Fibroblast of lung (primary cell): ENCODE results near the gene MRC2.

Experiments
- EZH2 ChIP-seq: IDR thresholded peaks from 2 replicates; pipeline ENCODE4 v1.5.1; 2012; ENCODE audit warnings: low read length, control low read depth, mild to moderate bottlenecking; ENCODE audit errors: missing control alignments
- TF ChIP-seq, protein P1 (sequence below), 2 donors: IDR thresholded peaks in 1 of 2; conservative IDR thresholded peaks in 1 of 2; 1 replicate in 1 of 2; 2 replicates in 1 of 2; pipeline ENCODE4 v1.5.1; 2011 to 2012; ENCODE audit warnings: low read length in 2 of 2, control low read depth in 1 of 2, inconsistent platforms in 1 of 2, low read depth in 1 of 2, mild to moderate bottlenecking in 1 of 2

DNA sequence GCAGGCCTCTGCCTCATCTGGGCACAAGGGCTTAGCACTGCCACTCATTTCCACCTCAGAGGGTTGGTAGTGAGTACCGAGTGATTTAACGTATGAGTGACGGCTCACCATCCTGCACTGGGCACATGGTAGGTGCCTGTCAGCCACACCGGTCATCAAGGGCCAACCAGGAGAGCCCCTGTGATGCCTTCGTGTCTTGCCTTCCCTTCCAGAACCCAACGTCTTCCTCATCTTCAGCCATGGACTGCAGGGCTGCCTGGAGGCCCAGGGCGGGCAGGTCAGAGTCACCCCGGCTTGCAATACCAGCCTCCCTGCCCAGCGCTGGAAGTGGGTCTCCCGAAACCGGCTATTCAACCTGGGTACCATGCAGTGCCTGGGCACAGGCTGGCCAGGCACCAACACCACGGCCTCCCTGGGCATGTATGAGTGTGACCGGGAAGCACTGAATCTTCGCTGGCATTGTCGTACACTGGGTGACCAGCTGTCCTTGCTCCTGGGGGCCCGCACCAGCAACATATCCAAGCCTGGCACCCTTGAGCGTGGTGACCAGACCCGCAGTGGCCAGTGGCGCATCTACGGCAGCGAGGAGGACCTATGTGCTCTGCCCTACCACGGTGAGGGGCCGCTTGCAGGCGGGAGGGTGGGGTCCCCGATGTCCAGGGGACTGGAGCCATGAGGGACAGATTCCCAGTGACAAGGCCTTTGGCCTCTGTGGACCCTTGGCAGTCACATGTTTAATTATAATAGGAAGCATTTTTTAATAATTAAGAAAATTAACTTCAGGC, 37.1 kb downstream of the MRC2 start:
- TF ChIP-seq, protein P1, sequence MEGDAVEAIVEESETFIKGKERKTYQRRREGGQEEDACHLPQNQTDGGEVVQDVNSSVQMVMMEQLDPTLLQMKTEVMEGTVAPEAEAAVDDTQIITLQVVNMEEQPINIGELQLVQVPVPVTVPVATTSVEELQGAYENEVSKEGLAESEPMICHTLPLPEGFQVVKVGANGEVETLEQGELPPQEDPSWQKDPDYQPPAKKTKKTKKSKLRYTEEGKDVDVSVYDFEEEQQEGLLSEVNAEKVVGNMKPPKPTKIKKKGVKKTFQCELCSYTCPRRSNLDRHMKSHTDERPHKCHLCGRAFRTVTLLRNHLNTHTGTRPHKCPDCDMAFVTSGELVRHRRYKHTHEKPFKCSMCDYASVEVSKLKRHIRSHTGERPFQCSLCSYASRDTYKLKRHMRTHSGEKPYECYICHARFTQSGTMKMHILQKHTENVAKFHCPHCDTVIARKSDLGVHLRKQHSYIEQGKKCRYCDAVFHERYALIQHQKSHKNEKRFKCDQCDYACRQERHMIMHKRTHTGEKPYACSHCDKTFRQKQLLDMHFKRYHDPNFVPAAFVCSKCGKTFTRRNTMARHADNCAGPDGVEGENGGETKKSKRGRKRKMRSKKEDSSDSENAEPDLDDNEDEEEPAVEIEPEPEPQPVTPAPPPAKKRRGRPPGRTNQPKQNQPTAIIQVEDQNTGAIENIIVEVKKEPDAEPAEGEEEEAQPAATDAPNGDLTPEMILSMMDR (conservative IDR thresholded peaks at IDR 0.05 in 1 of 2, IDR thresholded peaks at IDR 0.05 in 1 of 2; ENCODE audit: low read depth in 1 of 2, low read length in 2 of 2) = no peak
- no peak for TF ChIP-seq EZH2
